ENCODE measurements around the gene TMEM201. TPM values are rescaled to one million over a fixed set of nuclear protein-coding genes. Genes with fewer than 3 reads are reported as not detected.

TMEM201 gene
- total and polyA plus RNA-seq, 2 of the 13 experiments (the other 11 are each of a cell fraction or from before 2014, with no cell fraction given) = 1.5 to 8.2 TPM

DNA sequence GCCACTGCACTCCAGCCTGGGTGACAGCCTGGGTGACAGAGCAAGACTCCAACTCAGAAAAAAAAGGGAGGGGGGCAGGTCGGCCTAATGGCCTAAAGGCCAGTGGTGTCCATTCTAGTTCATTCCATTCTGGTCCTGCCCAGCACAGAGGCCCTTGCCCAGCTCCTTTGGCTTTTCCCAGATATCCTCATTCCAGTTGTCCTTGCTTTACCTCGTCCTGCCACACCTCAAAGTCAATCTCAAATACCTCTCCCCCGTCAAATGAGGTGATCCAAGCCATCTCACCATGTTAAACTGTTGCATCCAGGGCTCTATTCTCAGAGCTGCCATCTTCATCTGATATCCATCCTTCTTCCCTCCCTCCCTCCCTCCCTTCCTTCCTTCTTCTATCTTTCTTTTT, 42.9 kb downstream of the TMEM201 start:
- POLR2A ChIA-PET = no interaction called here
- Histone ChIP-seq H3K36me3 (replicated peaks in 1 of 2; ENCODE audit: control insufficient read depth in 1 of 2, insufficient read depth in 2 of 2, low read length in 2 of 2) (no peaks in the 10 kb centered on the region), H3K9ac (ENCODE audit: insufficient read depth, low read depth, low read length) (no peak overlapping the region), H3K4me2 (ENCODE audit: low read depth, low read length) (no peak overlapping the region), H2AFZ (ENCODE audit: low read length) (no peak overlapping the region), H3K4me3 (replicated peaks in 1 of 3; ENCODE audit: insufficient read depth in 1 of 3, low read depth in 2 of 3, low read length in 3 of 3) (no peak overlapping the region), H3K9me3 (ENCODE audit: low read length) (no peaks in the 10 kb centered on the region), H3K27ac (ENCODE audit: extremely low read length, insufficient read depth, low read length) (no peak overlapping the region), H3K27me3 (ENCODE audit: control insufficient read depth in 1 of 2, insufficient read depth in 2 of 2, low read length in 2 of 2) (peaks cover 0 to 12% of the 10 kb centered on the region in 2 experiments; a peak in 3 of 5 replicates), H4K20me1 (ENCODE audit: insufficient read depth, low read length) (no peaks in the 10 kb centered on the region), H3K79me2 (ENCODE audit: insufficient read depth, low read length) (no peaks in the 10 kb centered on the region), H3K4me1 (ENCODE audit: insufficient read depth, low read length) (peaks cover 21% of the 10 kb centered on the region)
- ATAC-seq (no peak), DNase-seq (ENCODE audit: low spot score) (no peak), FAIRE-seq (no peak)
- 23% methylated on average over 3 of the region's 3 CpGs for WGBS (ENCODE audit: low lambda C conversion rate)
- intact Hi-C loops (cut with micrococcal nuclease; ENCODE audit: unreplicated experiment) (no loop called here), in situ Hi-C loops (cut with HindIII; ENCODE audit: extremely low pct_ligation_motif_present, low pct_unique_long_range_greater_than_20kb) (no loop called here)
- BruUV-seq (replicated peaks) = no TSS peak
- TF ChIP-seq ZKSCAN5 (CRISPR knock-in tag; IDR thresholded peaks at IDR 0.05) = no peak
- TF ChIP-seq MTF2 (CRISPR knock-in tag; IDR thresholded peaks at IDR 0.05; ENCODE audit: borderline replicate concordance) = no peak
- no peak for TF ChIP-seq ZNF264 (CRISPR knock-in tag; IDR thresholded peaks at IDR 0.05)
- TF ChIP-seq ZNF772 (CRISPR knock-in tag; IDR thresholded peaks at IDR 0.05) = no peak
- TF ChIP-seq, protein P1, sequence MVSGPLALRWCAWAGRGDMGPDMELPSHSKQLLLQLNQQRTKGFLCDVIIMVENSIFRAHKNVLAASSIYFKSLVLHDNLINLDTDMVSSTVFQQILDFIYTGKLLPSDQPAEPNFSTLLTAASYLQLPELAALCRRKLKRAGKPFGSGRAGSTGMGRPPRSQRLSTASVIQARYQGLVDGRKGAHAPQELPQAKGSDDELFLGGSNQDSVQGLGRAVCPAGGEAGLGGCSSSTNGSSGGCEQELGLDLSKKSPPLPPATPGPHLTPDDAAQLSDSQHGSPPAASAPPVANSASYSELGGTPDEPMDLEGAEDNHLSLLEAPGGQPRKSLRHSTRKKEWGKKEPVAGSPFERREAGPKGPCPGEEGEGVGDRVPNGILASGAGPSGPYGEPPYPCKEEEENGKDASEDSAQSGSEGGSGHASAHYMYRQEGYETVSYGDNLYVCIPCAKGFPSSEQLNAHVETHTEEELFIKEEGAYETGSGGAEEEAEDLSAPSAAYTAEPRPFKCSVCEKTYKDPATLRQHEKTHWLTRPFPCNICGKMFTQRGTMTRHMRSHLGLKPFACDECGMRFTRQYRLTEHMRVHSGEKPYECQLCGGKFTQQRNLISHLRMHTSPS (CRISPR knock-in tag; IDR thresholded peaks at IDR 0.05; ENCODE audit: low read depth) = no peak
- no peak for TF ChIP-seq ZNF790 (CRISPR knock-in tag; IDR thresholded peaks at IDR 0.05; ENCODE audit: borderline replicate concordance)
- TF ChIP-seq ATRX (CRISPR knock-in tag; IDR thresholded peaks at IDR 0.05; ENCODE audit: borderline replicate concordance) = no peak
- no peak for TF ChIP-seq ZNF101 (CRISPR knock-in tag; IDR thresholded peaks at IDR 0.05; ENCODE audit: borderline replicate concordance, low read depth)
- TF ChIP-seq, protein P2, sequence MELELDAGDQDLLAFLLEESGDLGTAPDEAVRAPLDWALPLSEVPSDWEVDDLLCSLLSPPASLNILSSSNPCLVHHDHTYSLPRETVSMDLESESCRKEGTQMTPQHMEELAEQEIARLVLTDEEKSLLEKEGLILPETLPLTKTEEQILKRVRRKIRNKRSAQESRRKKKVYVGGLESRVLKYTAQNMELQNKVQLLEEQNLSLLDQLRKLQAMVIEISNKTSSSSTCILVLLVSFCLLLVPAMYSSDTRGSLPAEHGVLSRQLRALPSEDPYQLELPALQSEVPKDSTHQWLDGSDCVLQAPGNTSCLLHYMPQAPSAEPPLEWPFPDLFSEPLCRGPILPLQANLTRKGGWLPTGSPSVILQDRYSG (CRISPR knock-in tag; IDR thresholded peaks at IDR 0.05) = no peak
- no peak for TF ChIP-seq HNF4A (CRISPR knock-in tag; IDR thresholded peaks at IDR 0.05)
- TF ChIP-seq, protein P3, sequence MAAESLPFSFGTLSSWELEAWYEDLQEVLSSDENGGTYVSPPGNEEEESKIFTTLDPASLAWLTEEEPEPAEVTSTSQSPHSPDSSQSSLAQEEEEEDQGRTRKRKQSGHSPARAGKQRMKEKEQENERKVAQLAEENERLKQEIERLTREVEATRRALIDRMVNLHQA (CRISPR knock-in tag; IDR thresholded peaks at IDR 0.05) = no peak
- TF ChIP-seq ZNF619 (CRISPR knock-in tag; IDR thresholded peaks at IDR 0.05) = no peak
- TF ChIP-seq RBM22 (optimal IDR thresholded peaks at IDR 0.05; ENCODE audit: low read length) = no peak
- TF ChIP-seq, protein P4, sequence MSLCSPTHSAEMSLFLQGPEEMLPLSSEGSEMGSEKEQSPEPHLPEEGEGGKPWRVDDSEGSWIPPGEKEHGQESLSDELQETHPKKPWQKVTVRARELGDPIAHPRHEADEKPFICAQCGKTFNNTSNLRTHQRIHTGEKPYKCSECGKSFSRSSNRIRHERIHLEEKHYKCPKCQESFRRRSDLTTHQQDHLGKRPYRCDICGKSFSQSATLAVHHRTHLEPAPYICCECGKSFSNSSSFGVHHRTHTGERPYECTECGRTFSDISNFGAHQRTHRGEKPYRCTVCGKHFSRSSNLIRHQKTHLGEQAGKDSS (CRISPR knock-in tag; IDR thresholded peaks at IDR 0.05; ENCODE audit: borderline replicate concordance, low read depth) = no peak
- CTCF ChIA-PET (ENCODE audit: low intra/inter-chr PET ratio, low total read pairs) = no interaction called here
